IPS-11a (cell line): ENCODE data around the gene PTPN7.
"Not testable (repeated sequence)": the region's sequence is repeated elsewhere in the genome, so short reads cannot be mapped to it uniquely, and the experiment has no call there.

ENCODE experiments used
- H3K4me3 ChIP-seq: one replicate; pipeline ENCODE4 v1.5.1; 2013; ENCODE audit warnings: low read depth, low read length, control low read depth

Gene PTPN7

DNA sequence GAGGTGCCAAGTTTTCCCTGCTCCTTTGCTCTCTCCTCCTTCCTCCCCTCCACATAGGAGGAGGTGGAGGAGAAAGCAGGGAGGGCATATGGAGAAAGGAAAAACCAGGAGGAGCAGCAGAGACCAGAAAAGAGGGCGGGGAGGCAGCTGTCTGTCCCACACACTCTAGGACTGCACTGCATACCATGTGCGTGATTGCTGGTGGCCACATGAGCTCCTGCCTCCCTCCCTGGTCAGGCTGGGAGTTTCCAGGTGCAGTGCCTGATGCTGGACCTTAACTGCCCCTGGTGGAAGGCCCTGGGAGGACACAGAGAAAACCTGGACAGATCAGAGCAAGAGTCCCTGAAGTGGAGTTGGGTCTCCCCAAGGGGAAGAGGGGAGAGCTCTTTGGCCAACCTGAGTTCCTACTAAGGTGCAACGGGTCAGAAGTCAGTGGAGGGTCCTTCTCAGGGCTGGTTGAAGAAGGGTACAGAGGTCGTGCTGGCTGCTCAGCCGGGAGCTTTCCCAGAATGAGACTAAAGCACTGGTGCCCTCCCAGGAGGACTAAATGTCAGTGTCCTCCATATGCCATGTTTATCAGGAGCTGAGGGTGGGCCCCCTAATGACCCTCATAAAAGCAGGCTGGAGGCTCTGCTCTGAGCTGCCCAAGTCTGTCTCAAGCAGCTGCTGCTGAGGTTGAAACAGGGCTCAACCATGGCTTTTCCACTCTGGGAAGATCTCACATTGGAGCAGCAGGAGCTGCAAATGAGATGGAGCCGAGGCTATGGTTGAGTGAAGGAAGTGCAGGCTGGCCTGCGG is 29.7 kb upstream of the PTPN7 start:
- no peak overlapping the region for H3K4me3 ChIP-seq

DNA sequence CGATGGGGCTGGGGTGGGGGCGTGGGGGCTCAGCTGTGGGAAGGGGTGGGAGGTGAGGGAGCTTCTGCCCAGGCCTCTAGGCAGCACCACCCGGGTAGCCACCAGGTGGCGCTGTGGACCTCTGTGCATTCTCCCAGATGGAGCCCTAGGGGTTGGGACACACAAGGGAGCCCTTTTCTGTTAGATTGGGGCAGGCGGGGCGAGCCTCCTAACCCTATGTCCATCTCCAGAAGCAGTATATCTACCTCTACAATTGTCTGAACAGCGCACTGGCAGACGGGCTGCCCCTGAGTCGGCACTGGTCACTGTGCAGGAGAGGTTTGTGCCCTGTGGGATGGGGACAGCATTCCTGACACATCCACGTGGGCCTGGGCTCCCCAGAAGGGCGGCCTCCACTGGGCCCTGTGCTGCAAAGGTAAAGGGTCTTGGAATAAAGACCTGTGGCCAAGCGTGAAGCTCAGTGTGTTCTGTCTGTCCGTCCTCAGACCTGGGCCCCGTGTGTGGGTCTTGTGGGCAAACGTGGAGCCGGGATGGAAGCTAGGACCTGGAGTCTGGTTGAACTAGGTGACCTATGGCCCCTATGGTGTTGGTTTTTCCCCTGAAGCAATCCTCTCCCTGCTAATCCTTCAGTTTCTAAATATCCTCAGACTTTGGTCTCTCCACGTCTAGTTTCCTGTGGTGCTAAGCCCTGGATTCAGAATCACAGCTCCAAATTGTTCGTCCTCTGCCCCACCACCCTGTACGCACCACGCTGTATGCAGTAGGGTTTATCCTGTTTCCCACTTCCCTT is 28.8 kb upstream of the PTPN7 start:
- H3K4me3 ChIP-seq, result no peak overlapping the region

- H3K4me3 ChIP-seq, result no peak overlapping the region
Measured at GRCh38 chr1:202187697-202188407, 27.4 kb upstream of the PTPN7 start.

GRCh38 chr1:202187041-202187671 is 26.8 kb upstream of the PTPN7 start:
- H3K4me3 ChIP-seq, result no peak overlapping the region

DNA sequence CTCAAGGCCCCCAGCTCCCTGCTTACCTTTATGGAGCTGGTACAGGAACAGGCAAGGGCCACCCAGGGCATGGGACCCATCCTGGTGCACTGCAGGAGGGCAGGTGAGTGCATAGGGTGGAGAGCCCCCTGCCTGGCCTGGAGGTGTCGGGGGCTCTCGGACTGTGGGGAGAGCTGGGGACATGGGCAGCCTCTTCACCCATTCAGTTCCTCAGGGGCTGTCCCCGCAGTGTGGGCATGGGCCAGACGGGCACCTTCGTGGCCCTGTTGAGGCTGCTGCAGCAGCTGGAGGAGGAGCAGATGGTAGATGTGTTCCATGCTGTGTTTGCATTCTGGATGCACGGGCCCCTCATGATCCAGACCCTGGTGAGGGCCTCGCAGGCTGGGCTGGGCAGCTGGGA is 25.9 kb upstream of the PTPN7 start:
- no peak overlapping the region for H3K4me3 ChIP-seq

GRCh38 chr1:202184750-202185460 is 24.5 kb upstream of the PTPN7 start:
- H3K4me3 ChIP-seq, result no peak overlapping the region

- no peak overlapping the region for H3K4me3 ChIP-seq
Measured at GRCh38 chr1:202182040-202182877, 21.9 kb upstream of the PTPN7 start.

DNA sequence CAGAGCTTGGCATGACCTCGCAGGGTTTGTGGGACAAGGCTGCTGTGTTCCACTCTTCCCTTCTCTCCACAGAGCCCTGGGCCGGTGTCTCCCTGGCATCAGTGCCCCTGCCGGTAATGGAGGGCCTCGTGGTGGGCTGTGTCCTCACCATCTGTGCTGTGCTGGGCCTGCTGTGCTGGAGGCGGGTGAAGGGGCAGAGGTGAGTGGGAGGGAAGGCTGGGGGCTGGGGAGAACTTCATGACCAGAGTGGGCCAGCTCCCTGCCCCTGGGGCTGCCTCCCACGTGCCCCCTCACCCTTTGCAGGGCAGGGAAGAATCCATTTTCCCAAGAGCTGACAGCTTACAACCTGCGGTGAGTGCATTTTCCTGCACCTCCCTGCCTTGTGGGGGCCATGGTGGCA is 21.2 kb upstream of the PTPN7 start:
- H3K4me3 ChIP-seq, result no peak overlapping the region

DNA sequence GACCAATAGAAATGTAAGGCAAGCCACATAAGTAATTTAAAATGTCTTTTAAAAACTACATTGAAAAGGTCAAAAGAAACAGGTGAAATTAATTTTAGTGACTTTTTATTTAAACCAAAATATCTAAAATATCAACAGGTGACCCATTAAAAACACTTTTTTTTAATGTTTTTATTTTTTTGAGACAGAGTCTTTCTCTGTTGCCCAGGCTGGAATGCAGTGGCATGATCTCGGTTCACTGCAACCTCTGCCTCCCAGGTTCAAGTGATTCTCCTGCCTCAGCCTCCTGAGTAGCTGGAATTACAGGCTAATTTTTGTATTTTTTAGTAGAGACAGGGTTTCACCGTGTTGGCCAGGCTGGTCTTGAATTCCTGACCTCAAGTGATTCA is 20.3 kb upstream of the PTPN7 start:
- H3K4me3 ChIP-seq, result not testable (repeated sequence)

DNA sequence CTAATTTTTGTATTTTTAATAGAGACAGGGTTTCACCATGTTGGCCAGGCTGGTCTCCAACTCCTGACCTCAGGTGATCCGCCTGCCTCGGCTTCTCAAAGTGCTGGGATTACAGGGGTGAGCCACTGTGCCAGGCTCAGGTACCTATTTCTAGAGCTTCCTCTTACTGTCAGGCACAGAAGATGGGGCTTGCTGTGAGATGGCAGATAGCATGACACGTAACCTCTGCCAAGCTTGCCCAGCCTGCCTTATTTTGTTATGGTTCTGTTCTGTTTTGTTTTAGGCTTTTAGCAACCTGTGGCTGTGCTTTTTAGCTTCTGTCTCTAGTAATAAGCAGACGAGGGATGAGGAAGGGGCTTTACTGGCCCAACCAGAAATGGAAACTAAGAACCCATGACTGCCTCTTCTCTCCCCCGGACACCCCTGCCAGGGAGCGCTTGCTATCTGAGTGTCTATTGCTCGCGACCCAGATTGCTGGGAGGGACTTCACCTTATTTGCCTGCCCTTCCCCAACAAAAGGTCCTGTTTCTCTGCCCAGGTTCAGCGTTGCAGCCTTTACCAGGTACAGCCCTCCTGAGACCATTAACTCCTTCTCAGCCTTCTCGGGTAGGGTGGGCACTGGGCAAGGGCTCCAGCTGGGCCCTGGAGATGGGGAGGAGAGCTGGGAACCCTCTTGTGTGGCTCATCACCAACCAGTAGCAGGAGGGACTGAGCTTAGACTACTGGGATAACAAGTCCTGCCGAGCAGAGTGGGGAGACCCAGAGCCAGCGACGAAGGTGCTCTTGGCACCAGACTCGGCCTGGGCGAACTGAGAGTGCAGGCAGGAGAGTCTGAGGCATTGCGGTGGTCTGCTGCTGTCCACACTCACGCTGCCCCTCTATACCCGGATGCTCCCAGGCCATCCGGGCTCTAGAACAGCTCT is 19.7 kb upstream of the PTPN7 start:
- no peak overlapping the region for H3K4me3 ChIP-seq

GRCh38 chr1:202176949-202177927 is 16.8 kb upstream of the PTPN7 start:
- H3K4me3 ChIP-seq, result no peak overlapping the region

DNA sequence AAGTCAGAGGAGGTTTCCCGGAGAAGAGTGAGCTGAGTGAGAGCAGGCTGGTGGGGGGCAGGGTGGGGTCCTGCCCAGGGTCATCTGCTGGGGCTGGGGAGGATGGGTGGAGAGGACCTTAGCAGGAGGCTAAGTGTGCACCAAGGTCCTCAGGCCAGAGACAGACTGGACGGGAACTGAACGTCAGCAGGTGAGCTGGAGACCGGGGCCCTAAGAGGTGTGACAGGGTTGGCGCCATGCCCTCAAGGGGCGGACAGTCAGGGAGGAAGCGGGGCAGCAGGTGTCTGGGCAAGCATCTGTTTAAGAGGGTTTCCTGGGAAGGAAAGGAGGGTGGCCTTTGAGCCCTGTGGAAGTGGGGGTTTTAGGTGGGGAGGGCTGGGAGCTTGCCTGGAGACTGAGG is 13.6 kb upstream of the PTPN7 start:
- H3K4me3 ChIP-seq, result no peak overlapping the region

GRCh38 chr1:202172015-202172355 is 11.6 kb upstream of the PTPN7 start:
- no peak overlapping the region for H3K4me3 ChIP-seq

GRCh38 chr1:202171292-202172014 is 11.1 kb upstream of the PTPN7 start:
- no peak overlapping the region for H3K4me3 ChIP-seq

DNA sequence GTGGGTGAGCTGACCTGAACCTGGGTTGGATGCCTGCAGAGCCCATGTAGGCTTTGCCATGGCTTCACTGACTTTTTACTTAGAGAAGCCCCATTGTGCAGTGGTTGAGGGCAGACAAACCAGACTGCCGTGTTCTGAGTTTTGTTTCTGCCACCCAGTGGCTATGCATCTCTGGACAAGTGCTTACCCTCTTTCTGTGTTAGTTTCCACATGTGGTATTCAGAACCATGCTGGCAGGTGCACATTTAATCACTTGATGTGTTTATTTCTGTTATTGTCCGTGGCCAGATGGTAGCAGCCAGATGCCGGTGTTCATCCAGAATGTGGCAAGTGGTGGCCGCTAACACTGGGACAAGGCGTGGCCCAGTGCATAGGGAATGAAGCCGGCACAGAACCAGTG is 10.3 kb upstream of the PTPN7 start:
- no peak overlapping the region for H3K4me3 ChIP-seq

GRCh38 chr1:202168861-202169260 is 8.5 kb upstream of the PTPN7 start:
- H3K4me3 ChIP-seq, result no peak overlapping the region
